HG03025 (cell line): ENCODE measurements around the gene ARHGEF12.
A peak's percentile ranks its signal among the peaks of the same experiment; 100 is the strongest.

Source experiments
- ATAC-seq: cut with Tn5 transposase; IDR thresholded peaks from one replicate; pipeline ENCODE4 v1.9.1; 2021; ENCODE audit warnings: mild to moderate bottlenecking, moderate library complexity; ENCODE audit not compliant: unreplicated experiment, low FRiP score

ARHGEF12 gene

GRCh38 chr11:120316880-120317688 lies 19.1 kb upstream of the ARHGEF12 start:
- no peak for ATAC-seq

GRCh38 chr11:120317689-120318480 lies 18.3 kb upstream of the ARHGEF12 start:
- no peak for ATAC-seq

GRCh38 chr11:120318906-120319305 lies 17.3 kb upstream of the ARHGEF12 start:
- no peak for ATAC-seq

GRCh38 chr11:120324932-120325810 lies 11.0 kb upstream of the ARHGEF12 start, which contains the start of gene TLCD5:
TSS of gene TLCD5 (plus strand) at chr11:120325299. CDS start at chr11:120327442, 2,143 bp downstream.
- no peak for ATAC-seq

- ATAC-seq, result no peak
Measured at GRCh38 chr11:120326228-120326627, 10.0 kb upstream of the ARHGEF12 start.

GRCh38 chr11:120326845-120327281 lies 9.3 kb upstream of the ARHGEF12 start:
- ATAC-seq, result no peak

- no peak for ATAC-seq
Measured at GRCh38 chr11:120327311-120327710, 8.9 kb upstream of the ARHGEF12 start.

- ATAC-seq, result no peak
Measured at GRCh38 chr11:120329556-120329955, 6.7 kb upstream of the ARHGEF12 start.

- ATAC-seq, result no peak
Measured at GRCh38 chr11:120330045-120330444, 6.2 kb upstream of the ARHGEF12 start.

GRCh38 chr11:120331301-120331996 lies 4.8 kb upstream of the ARHGEF12 start:
- no peak for ATAC-seq

- ATAC-seq, result no peak
Measured at GRCh38 chr11:120332822-120333716, 3.1 kb upstream of the ARHGEF12 start.

GRCh38 chr11:120333801-120334200 lies 2.4 kb upstream of the ARHGEF12 start:
- ATAC-seq, result no peak

GRCh38 chr11:120334332-120334731 lies 1.9 kb upstream of the ARHGEF12 start:
- no peak for ATAC-seq

GRCh38 chr11:120334894-120335462 lies 1.2 kb upstream of the ARHGEF12 start:
- ATAC-seq, result no peak

GRCh38 chr11:120335556-120335907 lies 681 bp upstream of the ARHGEF12 start:
- ATAC-seq, result peak; percentile 7

- peak; percentile 50 for ATAC-seq
Measured at GRCh38 chr11:120336641-120337354, 585 bp downstream of the ARHGEF12 start.

- ATAC-seq, result no peak
Measured at GRCh38 chr11:120337355-120338106, 1.3 kb downstream of the ARHGEF12 start.
